Middle frontal gyrus (tissue), 1 donor: ENCODE measurements around the gene AIRE.

Experiments used
- DNase-seq: peaks from one replicate; pipeline ENCODE4 v3.0.0-alpha.2; 2015; ENCODE audit warnings: low spot score; ENCODE audit errors: extremely low spot score

The AIRE gene

DNA sequence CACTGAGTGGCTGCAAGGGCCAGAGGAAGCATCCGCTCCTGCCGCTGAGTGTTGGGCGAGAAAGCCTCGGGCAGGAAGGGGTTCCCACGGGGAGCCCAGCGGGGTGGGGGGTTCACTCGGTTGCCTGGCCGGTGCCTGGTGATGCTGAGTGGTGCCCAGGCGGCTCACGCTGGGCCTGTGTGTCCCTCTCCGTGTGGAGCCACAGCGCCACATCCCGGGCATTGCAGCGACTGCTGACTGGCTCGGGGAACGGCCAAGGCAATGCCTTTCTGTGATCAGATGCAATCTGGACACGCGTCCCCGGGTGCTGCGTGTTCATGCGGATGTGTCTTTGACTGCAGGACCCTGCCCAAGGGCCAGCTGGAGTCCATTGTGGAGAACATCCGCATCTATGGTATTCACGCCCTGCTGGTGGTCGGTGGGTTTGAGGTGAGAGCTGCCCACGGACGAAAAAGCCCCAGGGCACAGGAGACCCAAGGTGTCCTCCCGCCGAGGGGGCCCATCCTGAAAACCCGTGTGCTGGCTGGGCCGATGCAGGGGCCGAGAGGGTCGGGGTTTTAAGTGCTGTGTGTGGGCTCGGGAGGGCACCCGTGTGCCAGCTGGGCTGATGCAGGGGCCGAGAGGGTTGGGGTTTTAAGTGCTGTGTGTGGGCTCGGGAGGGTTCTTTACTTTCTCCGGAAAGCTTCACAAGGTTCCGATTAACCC, 37.1 kb downstream of the AIRE start:
- no peak for DNase-seq

DNA sequence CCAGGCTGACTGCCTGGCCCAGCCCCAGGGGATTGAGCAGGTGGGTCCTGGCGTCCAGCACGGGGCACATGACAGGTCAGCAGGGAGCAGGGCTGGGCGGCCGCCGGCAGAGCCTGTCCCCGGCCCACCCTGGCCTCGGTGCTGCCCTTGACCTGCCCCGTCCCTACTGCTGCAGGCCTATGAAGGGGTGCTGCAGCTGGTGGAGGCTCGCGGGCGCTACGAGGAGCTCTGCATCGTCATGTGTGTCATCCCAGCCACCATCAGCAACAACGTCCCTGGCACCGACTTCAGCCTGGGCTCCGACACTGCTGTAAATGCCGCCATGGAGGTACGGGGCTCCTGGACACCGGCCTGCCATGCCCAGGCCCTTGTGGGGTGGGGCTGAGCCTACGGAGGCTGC, 37.9 kb downstream of the AIRE start:
- DNase-seq = no peak

DNA sequence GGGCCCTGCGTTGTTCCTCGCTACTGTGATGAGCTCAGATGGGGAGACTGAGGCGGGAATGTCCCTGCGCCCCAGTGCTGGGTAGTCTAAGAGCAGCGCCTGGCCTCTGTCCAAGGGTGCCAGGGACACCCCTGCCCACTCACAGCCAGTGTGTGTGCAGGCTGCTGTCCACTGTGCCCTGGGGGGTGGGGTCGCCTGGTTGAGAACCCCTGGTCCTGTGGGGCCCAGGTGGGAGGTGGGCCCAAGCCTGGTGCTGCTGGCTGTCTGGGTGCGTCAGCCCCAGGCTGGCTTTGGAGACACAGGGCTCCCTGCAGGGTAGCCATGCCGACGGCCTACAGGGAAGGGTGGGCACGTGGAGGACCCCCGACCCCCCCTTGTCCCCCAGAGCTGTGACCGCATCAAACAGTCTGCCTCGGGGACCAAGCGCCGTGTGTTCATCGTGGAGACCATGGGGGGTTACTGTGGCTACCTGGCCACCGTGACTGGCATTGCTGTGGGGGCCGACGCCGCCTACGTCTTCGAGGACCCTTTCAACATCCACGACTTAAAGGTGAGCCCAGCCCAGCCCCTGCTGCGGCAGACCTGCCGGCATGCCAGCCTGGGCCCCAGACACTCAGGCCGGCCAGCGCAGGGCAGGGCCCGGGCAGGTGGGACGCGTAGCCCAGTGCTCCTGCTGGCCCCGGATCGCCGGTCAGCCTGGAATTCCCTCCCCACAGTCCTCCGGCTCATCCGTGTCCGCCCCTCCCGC, 38.6 kb downstream of the AIRE start:
- DNase-seq = no peak

DNA sequence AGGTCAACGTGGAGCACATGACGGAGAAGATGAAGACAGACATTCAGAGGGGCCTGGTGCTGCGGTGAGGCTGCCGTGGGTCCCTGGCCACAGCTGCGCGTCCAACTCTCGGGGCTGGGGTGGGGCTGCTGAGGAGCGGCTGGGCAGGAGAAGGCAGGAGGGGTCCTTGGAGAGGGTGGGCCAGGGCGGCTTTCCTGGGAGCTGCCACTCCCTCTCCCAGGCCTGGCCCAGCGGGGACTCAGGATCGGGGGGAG, 39.1 kb downstream of the AIRE start:
- DNase-seq = no peak

DNA sequence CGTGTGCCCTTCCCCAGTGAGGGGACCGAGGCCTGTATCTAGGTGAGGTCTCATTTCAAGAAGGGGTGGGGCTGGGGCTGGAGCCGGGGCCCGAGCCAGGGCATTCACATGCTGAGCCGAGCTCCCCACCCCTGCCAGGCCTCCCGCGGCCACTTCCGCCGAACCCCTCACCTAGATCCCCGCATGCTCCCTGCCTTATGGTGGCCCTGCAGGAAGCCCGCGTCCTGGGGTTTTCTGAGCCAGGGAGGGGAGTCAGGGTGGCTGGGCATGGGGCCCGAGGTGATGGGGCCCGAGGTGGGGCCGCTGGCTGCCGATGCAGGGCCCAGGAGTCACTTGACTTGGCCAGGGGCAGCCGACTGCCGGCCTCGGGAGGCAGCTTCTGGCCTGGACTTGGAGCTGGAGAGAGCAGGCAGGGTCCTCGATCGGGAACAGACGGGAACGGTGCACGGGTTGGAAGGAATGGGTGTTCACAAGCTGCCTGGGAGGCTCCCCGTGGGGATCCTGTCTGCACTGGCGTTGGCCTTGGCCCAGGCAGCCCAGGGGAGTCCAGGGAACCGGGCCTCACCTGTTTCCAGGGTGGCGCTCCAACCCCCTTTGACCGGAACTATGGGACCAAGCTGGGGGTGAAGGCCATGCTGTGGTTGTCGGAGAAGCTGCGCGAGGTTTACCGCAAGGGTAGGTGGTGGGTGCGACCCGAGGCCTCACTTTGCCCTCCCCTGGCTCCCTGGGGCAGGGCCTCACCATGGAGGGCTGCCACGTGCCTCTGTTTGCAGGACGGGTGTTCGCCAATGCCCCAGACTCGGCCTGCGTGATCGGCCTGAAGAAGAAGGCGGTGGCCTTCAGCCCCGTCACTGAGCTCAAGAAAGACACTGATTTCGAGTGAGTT, 40.0 kb downstream of the AIRE start:
- DNase-seq = no peak

DNA sequence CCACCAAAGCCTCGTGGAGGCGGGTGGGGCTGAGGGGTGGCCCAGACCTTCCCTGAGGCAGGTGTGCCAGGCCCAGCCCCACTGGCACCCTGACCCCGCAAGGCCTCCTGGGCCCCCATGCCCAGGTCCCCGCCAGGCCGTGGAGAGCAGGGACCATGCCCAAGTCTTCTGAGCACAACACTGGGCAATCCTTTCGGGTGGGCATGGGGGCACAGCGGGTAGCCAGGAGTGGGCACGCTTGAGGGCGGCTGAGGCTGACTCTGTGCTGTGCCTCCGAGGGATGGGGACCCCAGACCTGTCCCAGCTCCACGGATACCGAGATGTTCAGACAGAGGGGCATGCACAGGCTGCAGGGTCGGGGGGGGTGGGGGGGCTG, 40.6 kb downstream of the AIRE start:
- no peak for DNase-seq

DNA sequence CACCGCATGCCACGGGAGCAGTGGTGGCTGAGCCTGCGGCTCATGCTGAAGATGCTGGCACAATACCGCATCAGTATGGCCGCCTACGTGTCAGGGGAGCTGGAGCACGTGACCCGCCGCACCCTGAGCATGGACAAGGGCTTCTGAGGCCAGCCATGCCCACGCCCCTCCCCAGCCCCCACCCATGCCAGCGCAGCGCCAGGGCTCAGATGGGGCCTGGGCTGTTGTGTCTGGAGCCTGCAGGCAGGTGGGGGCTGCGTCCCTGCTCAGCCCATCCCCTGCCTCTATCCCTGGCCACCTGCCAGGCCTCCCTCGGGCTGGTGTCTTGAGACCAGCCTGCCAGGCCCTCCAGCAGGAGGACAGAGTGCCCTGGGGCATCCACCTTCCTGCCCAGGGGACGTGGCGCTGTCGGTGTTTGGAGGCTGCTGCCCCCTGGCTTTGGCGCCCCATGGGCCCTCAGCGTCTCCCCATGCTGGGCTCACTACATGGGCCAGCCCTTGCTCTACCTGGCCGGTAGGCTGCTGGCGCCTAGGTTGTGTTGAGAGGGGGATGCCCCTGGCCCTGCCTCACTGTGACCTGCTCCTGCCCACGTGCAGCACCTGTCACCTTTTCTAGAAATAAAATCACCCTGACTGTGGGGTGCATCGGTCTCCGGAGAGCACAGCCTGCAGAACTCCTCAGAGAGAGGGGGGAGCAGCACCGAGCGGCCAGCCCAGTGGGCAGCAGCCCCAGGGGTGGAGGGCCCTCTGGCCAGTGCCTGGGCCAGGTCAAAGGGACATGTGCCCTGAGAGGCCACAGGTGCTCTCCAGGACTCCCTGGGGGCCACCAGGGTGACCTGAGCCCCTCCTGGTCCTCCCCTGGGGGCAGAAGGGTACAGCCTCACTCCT, 41.3 kb downstream of the AIRE start:
- DNase-seq = no peak

DNA sequence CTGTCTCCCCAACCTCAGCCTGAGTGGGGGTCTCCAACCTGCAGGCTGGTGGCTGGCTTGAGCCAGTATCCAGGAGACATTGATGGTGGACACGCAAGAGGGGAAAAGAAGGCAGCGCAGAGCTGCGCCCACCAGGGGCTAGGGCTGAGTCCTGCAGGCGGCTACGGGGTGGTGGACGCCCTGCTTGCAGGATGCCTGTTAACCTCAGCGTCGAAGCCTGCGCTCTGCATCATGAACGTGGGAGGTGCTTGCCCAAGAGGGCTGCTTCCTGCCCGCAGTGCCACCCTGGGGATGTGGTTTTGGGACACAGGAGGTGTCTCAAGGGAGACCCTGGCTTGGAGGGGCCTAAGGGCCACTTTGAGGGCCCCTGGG, 41.9 kb downstream of the AIRE start:
- DNase-seq = no peak

DNA sequence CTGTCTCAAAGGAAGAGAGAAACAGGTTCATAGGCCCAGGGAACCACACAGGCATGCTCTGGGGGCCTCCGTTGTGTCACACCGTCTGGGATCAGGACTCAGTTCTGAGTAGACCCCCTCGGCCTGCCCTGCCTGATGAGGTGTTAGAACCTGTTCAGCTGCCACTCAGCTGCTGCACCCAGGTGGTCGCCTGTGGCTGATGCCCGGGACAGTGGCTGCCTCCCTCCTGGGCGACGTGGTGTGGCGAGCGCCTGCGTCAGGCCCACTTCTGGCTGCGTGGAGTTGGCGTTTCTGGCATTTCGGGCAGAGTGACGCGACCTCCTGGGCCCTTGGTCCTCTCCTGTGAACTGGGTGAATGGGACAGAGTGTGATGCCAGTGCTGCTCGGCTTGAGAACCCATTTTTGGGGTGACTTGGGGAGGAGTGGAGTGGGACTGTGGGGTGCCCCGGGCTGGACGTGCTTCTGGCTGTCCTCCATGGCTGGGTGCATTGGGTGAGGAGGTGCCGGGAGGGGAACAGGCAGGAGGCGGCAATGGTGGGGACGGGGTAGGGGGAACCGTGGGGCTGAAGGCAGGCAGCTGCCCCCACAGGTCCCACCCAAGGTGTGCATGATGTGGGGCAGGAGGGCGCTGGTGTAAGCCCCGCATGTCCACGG, 42.7 kb downstream of the AIRE start:
- DNase-seq = no peak

DNA sequence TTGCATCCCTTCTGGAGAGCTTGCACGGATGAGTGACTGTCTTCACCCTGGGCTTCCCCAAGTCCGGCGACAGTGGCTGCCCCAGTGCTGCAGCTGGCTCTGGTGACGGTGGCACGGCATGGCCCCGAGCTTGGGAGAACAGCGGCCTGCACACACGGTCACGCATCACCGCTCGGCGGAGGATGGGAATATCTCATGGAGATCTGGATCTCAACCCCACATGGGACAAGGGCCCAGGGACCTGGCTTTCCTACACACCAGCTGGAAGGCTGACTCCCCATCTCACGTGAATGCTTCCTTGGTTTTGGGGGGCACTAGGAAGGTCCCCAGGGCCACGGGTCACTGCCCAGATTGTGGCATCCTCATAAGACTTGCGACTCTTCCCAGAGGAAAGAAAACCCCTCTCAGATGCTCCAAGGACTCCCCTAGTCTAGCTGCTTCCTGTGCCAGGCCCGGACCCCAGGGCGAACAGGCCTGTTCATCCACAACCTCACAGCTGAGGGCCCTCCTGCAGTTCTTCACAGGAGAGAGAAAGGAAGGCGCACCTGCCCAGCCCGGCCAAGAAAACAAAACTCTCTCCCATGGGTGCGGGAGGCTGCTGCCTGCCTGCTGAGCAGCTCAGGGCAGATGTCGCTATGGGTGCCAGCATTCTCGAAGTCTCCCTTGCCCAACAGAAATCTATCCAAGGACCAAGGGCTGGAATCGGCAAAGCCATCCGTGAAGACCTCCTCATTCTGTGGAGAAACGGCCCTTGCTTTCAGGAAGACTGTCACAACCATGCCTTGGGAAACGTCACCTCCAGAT, 43.6 kb downstream of the AIRE start:
- DNase-seq = no peak

DNA sequence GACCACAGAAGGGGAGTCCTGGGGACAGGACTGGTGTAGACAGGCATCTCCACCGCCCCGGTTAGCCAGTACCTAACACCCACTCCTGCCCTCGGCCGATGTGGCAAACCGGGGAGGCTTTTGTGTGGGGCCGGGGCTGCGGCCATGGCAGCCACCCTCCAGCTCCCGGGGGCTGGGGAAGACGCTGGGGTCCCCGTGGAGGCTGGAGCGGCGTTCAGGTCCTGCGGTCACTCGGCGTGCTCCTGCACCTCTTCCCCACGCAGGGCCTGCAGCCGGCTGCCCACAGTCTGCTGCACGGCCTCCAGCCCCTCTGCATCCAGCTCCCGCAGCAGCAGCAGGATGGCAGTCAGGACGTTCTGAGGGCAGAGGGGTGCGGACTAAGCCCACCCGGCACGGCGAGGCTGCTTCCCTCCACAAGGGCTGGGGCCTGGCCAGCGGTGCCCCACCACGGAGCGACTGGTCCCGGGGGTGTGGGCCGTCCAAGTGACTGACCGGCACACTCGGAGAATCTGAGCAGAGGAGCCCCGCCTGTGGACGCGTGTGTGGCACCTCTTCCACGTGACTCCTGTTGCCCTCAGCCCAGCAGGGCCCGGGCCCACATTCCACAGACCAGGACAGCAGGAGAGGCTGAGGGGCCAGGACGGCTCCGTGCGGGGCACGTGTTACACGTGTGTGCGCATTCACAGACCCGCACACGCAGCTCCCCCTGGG, 44.5 kb downstream of the AIRE start:
- DNase-seq = no peak

DNA sequence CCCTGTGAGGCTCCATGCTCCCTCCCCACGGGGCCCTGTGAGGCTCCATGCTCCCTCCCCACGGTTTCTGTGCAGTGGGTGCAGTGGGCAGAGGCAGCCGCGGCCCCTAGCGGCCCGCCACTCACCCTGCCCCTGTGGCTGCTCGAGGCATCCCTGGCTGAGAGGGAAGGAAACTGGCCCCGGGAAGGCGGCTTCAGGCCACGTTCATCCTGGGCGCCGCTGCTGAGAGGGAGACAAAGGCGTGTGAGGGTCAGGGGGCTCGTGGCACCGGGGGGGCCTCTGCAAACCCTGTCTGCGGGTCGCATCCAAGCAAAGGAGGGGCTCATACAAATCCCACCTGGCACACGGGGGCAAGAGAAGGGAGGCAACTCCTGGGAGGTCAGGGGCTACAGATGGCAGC, 45.0 kb downstream of the AIRE start:
- DNase-seq = no peak

DNA sequence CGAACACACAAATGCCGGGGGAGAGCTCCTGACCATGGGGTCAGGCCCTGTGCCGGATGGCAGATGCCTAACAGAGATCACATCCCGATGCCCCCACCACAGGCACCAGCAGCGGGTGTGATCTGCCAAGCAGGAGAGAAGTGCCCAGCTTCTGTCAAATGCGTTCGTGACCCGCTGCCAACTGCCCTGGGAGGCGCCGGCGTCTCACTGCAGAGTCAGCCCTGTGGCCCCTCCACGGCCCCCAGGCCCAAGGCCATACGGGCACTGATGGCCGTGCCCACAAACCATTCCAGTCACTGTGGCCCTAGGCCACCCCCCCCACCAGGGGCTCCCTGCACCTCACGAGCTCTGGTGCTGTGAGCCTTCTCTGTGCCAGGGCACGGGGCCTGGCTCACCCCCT, 45.5 kb downstream of the AIRE start:
- no peak for DNase-seq

DNA sequence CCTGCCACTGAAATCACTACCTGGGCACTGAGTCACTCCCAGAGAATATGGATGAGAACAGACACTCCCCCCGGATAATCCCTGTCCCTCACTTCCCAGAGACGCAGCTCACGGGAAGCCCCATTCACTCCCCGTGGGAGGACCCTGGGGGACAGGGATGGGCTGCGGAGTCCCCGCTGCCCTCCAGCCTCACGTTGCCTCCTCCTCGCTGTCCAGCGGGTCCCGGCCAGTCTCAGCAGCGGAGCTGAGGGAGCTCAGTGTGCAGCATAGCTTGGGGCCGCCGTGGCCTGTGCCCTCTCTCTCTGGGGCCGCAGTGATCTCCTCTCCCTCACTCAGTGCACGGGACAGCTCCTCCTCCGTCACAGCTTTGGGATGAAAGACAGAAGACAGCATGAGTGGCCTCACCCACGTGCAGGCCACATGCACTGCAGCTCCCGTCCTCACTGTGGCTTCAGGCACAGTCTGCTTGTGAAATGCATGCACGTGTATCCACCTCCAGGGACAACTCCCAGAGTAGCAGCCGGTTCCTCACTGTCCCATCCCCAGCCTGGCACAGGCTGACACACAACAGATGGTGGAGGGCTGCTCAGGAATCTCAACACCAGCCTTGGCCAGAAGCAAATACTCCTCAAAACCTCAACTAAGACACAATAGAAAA, 46.1 kb downstream of the AIRE start:
- DNase-seq = no peak

DNA sequence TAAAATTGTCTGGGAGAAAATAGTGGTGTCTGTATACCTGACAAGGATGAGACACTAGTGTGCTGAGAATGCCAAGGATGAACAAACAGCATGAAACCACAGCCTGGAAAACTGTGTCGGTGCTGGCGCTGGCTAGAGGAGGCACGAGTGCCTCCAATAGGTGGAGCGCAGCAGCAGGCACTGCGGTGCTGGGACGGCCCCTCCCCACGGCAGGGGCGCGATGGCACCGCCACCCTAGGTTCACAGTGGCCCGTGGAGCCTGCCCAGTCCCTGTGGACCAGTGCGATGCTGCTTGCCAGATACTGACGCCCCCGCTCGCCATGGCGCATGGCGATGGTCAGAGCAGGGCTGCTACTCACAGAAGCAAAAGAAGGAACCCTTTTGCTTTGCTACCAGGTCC, 46.7 kb downstream of the AIRE start:
- DNase-seq = no peak

DNA sequence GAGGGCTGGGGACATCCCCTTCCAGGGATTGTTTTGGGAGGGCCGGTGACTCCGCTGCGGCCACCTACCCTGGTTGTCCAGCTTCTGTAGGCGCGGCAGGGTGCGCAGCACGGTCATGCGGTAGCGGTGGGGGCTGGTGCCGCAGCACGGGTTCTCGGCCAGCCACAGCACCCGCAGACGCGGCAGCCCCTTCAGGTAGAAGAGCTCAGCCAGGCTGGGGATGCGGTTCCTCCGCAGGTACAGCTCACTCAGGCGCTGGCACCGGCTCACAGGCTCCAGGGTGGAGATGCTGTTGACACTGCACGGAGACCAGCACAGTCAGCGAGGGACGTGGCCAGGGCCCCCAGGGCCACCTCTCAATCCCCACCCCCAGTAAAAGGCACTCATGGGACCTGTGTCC, 47.3 kb downstream of the AIRE start:
- no peak for DNase-seq

DNA sequence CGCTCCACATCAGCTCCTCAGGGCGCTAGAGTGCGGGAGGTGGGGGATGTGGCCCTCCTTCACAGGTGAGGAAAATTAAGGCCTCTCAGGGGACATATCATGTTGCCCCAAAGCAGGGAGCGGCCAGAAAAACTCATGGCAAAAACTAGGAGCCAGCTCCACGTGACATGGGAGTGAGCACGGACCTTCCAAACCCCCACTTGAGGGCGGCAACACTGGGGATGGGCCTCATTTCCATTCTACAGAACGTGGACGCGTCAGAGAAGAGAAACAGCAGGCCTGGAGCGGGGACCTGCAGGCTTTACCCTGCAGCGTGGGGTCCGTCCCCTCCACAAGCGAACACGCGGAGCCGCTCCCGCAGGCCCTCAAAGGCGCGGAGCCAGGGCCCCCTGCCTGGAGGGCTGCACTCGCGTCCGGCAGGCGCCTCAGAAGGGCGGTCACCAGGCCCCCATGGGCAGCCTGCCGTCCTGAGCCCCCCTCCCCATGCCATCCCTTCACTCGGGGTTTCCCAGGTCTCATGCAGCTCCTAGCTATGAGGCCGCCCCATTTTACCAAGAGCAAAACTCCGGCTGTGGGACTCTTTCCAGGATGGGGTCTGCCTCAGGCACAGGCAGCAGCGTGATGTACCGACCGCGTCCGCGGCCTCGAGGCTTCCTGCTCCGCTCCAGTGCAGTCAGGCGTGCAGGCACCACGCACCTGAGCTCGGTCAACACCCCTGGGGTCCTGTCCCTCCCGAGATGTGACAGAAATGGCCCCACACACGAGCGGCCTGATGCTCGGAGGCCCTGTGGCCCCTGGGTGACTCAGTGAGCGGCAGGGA, 48.0 kb downstream of the AIRE start:
- DNase-seq = no peak

DNA sequence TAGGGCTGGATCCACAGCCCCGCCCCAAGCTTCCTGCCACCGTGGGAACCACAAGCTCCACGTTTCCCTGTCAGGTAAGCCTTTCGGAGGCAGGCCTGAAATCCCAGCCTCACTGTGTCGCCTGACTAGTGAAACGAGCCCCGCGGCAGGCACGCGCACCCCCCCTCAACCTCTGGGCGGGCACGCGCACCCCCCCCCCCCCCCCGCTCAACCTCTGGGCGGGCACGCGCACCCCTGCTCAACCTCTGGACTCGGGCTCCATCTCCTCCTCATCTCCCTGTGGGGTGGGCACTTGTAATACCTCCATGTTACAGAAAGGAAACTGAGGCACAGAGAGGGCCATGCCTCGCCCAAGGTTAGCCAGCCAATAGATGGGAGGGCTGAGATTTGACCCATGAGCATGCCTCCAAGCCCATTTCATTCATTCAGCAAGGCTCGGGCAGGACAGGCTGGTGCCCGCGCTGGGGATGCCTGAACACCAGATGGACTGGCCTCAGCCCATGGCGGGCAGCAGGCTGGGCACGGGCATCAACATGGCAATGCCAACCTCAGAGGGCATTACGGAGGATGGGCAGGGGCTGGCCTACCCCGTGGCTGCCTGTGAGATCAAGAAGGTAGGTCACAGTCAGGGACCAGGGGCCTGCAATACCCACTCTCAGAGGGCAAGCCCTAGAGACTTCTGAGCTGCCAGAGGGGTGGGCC, 48.8 kb downstream of the AIRE start:
- no peak for DNase-seq
